HepG2 (cell line): Measurements from ENCODE around the gene KCNJ14. TPM values are rescaled to one million over a fixed set of nuclear protein-coding genes. Genes with fewer than 3 reads are reported as not detected.
A peak's percentile ranks its signal among the peaks of the same experiment; 100 is the strongest.

Source experiments
- BHLHE40 ChIP-seq: IDR thresholded peaks from 2 replicates; pipeline ENCODE4 v1.6.1; 2011; ENCODE audit warnings: low read length, improper control_type of control experiment
- BRCA1 ChIP-seq: sonication (generic); formaldehyde crosslinking; IDR thresholded peaks from 2 replicates; pipeline ENCODE4 v1.4.0; 2020; ENCODE audit warnings: missing genetic modification reagents
- CBX1 ChIP-seq: IDR thresholded peaks from one replicate; pipeline ENCODE4 v1.6.1; 2016; ENCODE audit warnings: antibody characterized with exemption, low read depth
- DPF2 ChIP-seq: sonication (generic); formaldehyde crosslinking; IDR thresholded peaks from 2 replicates; pipeline ENCODE4 v1.4.0; 2020; ENCODE audit warnings: mild to moderate bottlenecking, low read depth, missing genetic modification reagents, borderline replicate concordance
- ESRRA ChIP-seq: sonication (generic); formaldehyde crosslinking; IDR thresholded peaks from 2 replicates; pipeline ENCODE4 v1.5.1; 2020; ENCODE audit warnings: mild to moderate bottlenecking, low read depth, missing genetic modification reagents
- HNF4A ChIP-seq: sonication (generic); formaldehyde crosslinking; IDR thresholded peaks from 2 replicates; pipeline ENCODE4 v1.4.0; 2020; ENCODE audit warnings: missing genetic modification reagents
- KLF9 ChIP-seq: IDR thresholded peaks from 2 replicates; pipeline ENCODE4 v1.6.1; 2016; ENCODE audit warnings: low read depth
- MAZ ChIP-seq, 2 experiments: sonication (generic) in 1 of 2; formaldehyde crosslinking in 1 of 2; IDR thresholded peaks; 2 replicates each; pipeline versions ENCODE4 v1.5.0 to v1.6.1; 2012 to 2020; ENCODE audit warnings: low read depth in 2 of 2, mild to moderate bottlenecking in 2 of 2, borderline replicate concordance in 1 of 2, improper control_type of control experiment in 1 of 2, low read length in 1 of 2, missing genetic modification reagents in 1 of 2, moderate library complexity in 1 of 2
- NAIF1 ChIP-seq: sonication (generic); formaldehyde crosslinking; IDR thresholded peaks from 2 replicates; pipeline ENCODE4 v1.5.0; 2020; ENCODE audit warnings: mild to moderate bottlenecking, missing genetic modification reagents, borderline replicate concordance
- SALL2 ChIP-seq: sonication (generic); formaldehyde crosslinking; IDR thresholded peaks from 2 replicates; pipeline ENCODE4 v1.8.1; 2023; ENCODE audit warnings: mild to moderate bottlenecking, missing genetic modification reagents, inconsistent platforms
- SIX1 ChIP-seq: sonication (generic); formaldehyde crosslinking; IDR thresholded peaks from 2 replicates; pipeline ENCODE4 v1.4.0; 2020; ENCODE audit warnings: missing genetic modification reagents, borderline replicate concordance
- TBX3 ChIP-seq: fragments of 450-650 bp; IDR thresholded peaks from 2 replicates; pipeline ENCODE4 v1.6.1; 2017; ENCODE audit warnings: antibody characterized with exemption, mild to moderate bottlenecking, inconsistent platforms, borderline replicate concordance
- XRCC5 ChIP-seq: fragments of 200-400 bp; formaldehyde crosslinking; optimal IDR thresholded peaks from 2 replicates; pipeline ENCODE3; 2017; ENCODE audit warnings: mild to moderate bottlenecking, low read length
- ZFP36L1 ChIP-seq: sonication (generic); formaldehyde crosslinking; IDR thresholded peaks from 2 replicates; pipeline ENCODE4 v1.8.0; 2022; ENCODE audit warnings: mild to moderate bottlenecking, missing genetic modification reagents, moderate library complexity
- ZFYVE20 ChIP-seq: sonication (generic); formaldehyde crosslinking; IDR thresholded peaks from 2 replicates; pipeline ENCODE4 v1.8.0; 2023; ENCODE audit warnings: low read depth, mild to moderate bottlenecking, moderate library complexity, missing genetic modification reagents, borderline replicate concordance
- ZIK1 ChIP-seq: sonication (generic); formaldehyde crosslinking; IDR thresholded peaks from 2 replicates; pipeline ENCODE4 v1.5.0; 2020; ENCODE audit warnings: mild to moderate bottlenecking, low read depth, missing genetic modification reagents, borderline replicate concordance
- ZNF235 ChIP-seq: sonication (generic); formaldehyde crosslinking; IDR thresholded peaks from 2 replicates; pipeline ENCODE4 v1.8.1; 2023; ENCODE audit warnings: mild to moderate bottlenecking, missing genetic modification reagents, borderline replicate concordance
- ZNF747 ChIP-seq: sonication (generic); formaldehyde crosslinking; IDR thresholded peaks from 2 replicates; pipeline ENCODE4 v1.8.1; 2023; ENCODE audit warnings: missing genetic modification reagents, mild to moderate bottlenecking, borderline replicate concordance
- polyA plus RNA-seq, 8 experiments: library from polyadenylated mRNA; depleted of rRNA in 3 of 8; stranded (reverse) in 7 of 8; unstranded in 1 of 8; fragments of >200 nt; fragmentation: Illumina TruSeq in 4 of 8; extraction: Trizol in 4 of 8; gene quantifications; 2 replicates each; pipeline versions ENCODE4 v1.2.1 to v1.2.3, GENCODE V29; 2011 to 2016; ENCODE audit warnings: low read depth in 4 of 8, missing spikeins in 1 of 8, mixed read lengths in 1 of 8; ENCODE audit not compliant: insufficient read depth in 1 of 8
- total RNA-seq, 5 experiments: library from RNA; depleted of rRNA; stranded (reverse); fragments of >200 nt; fragmentation: Illumina TruSeq; extraction: Trizol; gene quantifications; 2 replicates each; pipeline ENCODE4 v1.2.3, GENCODE V29; 2016; ENCODE audit warnings: low read depth in 1 of 5
- TF ChIP-seq, protein P1 (sequence below): sonication (generic); formaldehyde crosslinking; IDR thresholded peaks from 2 replicates; pipeline ENCODE4 v1.4.0; 2020; ENCODE audit warnings: missing genetic modification reagents
- TF ChIP-seq, protein P2 (sequence below): IDR thresholded peaks from 2 replicates; pipeline ENCODE4 v1.6.1; 2016; ENCODE audit warnings: low read depth, control low read depth
- TF ChIP-seq, protein P3 (sequence below): sonication (generic); formaldehyde crosslinking; IDR thresholded peaks from 2 replicates; pipeline ENCODE4 v1.5.0; 2020; ENCODE audit warnings: mild to moderate bottlenecking, missing genetic modification reagents

The KCNJ14 gene
- total and polyA plus RNA-seq, 2 of the 13 experiments (the other 11 are each of a cell fraction or from before 2014, with no cell fraction given), result 0.20 to 0.51 TPM

DNA sequence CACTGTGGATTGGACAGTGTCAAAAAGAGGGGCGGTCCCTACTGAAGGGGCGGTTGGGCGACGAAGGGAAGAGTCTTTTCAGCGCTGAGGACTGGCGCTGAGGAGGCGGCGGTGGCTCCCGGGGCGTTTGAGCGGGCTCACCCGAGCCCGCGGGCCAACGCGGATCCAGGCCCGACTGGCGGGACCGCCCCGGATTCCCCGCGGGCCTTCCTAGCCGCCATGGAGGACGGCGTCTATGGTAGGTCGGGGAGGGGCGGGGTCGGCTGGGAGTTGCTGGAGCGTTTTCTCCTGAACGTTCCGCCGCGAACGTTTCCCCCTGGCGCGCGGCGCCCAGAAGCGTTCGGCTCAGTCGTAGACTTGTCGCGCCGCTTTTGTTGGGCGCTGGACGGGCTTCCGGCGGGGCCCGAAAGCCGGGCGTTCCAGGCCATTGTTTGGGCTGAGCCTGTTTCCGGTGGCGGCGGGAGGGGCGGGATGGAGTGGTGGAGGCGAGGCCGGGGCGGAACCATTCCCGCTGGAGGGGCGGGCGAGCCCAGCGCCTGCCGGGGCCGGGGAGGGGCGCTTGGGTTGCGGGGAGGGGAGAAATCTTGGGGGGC, 14.0 kb downstream of the KCNJ14 start, which contains the start of gene CYTH2 (continued):
- TF ChIP-seq ESRRA (CRISPR knock-in tag), result no peak; the same call in 1 of the 2 replicates
- no peak for TF ChIP-seq ZNF747 (CRISPR knock-in tag)
- TF ChIP-seq KLF9 (CRISPR knock-in tag), result no peak
- peak; percentile 38; the same call in 1 of the 2 replicates for TF ChIP-seq SALL2 (CRISPR knock-in tag)
- 0 out of 2 replicates have a peak, but pooled peaks have one; percentile 36 for TF ChIP-seq MAZ (IDR thresholded peaks at IDR 0.05; ENCODE audit: borderline replicate concordance, low read depth, low read length)
- TF ChIP-seq MAZ (CRISPR knock-in tag; IDR thresholded peaks at IDR 0.05; ENCODE audit: low read depth), result no peak; the same call in 1 of the 2 replicates
- TF ChIP-seq, protein P1, sequence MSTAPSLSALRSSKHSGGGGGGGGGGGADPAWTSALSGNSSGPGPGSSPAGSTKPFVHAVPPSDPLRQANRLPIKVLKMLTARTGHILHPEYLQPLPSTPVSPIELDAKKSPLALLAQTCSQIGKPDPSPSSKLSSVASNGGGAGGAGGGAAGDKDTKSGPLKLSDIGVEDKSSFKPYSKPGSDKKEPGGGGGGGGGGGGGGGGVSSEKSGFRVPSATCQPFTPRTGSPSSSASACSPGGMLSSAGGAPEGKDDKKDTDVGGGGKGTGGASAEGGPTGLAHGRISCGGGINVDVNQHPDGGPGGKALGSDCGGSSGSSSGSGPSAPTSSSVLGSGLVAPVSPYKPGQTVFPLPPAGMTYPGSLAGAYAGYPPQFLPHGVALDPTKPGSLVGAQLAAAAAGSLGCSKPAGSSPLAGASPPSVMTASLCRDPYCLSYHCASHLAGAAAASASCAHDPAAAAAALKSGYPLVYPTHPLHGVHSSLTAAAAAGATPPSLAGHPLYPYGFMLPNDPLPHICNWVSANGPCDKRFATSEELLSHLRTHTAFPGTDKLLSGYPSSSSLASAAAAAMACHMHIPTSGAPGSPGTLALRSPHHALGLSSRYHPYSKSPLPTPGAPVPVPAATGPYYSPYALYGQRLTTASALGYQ (CRISPR knock-in tag), result no peak; the same call in 1 of the 2 replicates
- no peak for TF ChIP-seq BRCA1
- TF ChIP-seq DPF2 (CRISPR knock-in tag), result no peak
- TF ChIP-seq XRCC5, result peak; percentile 64
- TF ChIP-seq TBX3, result no peak
- TF ChIP-seq NAIF1, result no peak
- TF ChIP-seq CBX1, result no peak
- TF ChIP-seq ZNF235 (CRISPR knock-in tag), result no peak
- 0 out of 2 replicates have a peak, but pooled peaks have one; percentile 32 for TF ChIP-seq BHLHE40
- TF ChIP-seq ZIK1 (CRISPR knock-in tag), result no peak
- TF ChIP-seq SIX1 (CRISPR knock-in tag), result no peak
- TF ChIP-seq HNF4A, result no peak
- TF ChIP-seq, protein P2, sequence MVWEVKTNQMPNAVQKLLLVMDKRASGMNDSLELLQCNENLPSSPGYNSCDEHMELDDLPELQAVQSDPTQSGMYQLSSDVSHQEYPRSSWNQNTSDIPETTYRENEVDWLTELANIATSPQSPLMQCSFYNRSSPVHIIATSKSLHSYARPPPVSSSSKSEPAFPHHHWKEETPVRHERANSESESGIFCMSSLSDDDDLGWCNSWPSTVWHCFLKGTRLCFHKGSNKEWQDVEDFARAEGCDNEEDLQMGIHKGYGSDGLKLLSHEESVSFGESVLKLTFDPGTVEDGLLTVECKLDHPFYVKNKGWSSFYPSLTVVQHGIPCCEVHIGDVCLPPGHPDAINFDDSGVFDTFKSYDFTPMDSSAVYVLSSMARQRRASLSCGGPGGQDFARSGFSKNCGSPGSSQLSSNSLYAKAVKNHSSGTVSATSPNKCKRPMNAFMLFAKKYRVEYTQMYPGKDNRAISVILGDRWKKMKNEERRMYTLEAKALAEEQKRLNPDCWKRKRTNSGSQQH, result no peak
- no peak for TF ChIP-seq ZFYVE20 (CRISPR knock-in tag)
- TF ChIP-seq ZFP36L1 (CRISPR knock-in tag), result no peak
- TF ChIP-seq, protein P3, sequence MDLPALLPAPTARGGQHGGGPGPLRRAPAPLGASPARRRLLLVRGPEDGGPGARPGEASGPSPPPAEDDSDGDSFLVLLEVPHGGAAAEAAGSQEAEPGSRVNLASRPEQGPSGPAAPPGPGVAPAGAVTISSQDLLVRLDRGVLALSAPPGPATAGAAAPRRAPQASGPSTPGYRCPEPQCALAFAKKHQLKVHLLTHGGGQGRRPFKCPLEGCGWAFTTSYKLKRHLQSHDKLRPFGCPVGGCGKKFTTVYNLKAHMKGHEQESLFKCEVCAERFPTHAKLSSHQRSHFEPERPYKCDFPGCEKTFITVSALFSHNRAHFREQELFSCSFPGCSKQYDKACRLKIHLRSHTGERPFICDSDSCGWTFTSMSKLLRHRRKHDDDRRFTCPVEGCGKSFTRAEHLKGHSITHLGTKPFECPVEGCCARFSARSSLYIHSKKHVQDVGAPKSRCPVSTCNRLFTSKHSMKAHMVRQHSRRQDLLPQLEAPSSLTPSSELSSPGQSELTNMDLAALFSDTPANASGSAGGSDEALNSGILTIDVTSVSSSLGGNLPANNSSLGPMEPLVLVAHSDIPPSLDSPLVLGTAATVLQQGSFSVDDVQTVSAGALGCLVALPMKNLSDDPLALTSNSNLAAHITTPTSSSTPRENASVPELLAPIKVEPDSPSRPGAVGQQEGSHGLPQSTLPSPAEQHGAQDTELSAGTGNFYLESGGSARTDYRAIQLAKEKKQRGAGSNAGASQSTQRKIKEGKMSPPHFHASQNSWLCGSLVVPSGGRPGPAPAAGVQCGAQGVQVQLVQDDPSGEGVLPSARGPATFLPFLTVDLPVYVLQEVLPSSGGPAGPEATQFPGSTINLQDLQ (CRISPR knock-in tag), result no peak
